ENCODE data around the gene BCL2L1.

- TF ChIP-seq EZH2 (IDR thresholded peaks at IDR 0.05; ENCODE audit: insufficient read depth, poor library complexity, severe bottlenecking) (no peak), EZH2phosphoT487 (IDR thresholded peaks at IDR 0.05; ENCODE audit: insufficient read depth, low read depth) (no peak)
Observed at GRCh38 chr20:31681769-31682168, 40.9 kb downstream of the BCL2L1 start.
